GM21360 (cell line): ENCODE data around the gene MELK.
"Not testable (repeated sequence)": the region's sequence is repeated elsewhere in the genome, so short reads cannot be mapped to it uniquely, and the experiment has no call there.

Source experiments
- ATAC-seq: cut with Tn5 transposase; IDR thresholded peaks from one replicate; pipeline ENCODE4 v1.9.1; 2021; ENCODE audit warnings: mild to moderate bottlenecking, moderate library complexity; ENCODE audit not compliant: unreplicated experiment

Gene MELK

GRCh38 chr9:36572515-36573418 is at the start of gene MELK:
TSS of gene MELK (plus strand) at chr9:36572895. CDS start at chr9:36581682, 8,787 bp downstream.
- ATAC-seq: peak; percentile 62

GRCh38 chr9:36530224-36530623 is 42.5 kb upstream of the MELK start:
- no peak for ATAC-seq

- no peak for ATAC-seq
These were observed 40.3 kb upstream of the MELK start for GRCh38 chr9:36532353-36532752.

GRCh38 chr9:36533726-36534125 is 39.0 kb upstream of the MELK start:
- ATAC-seq: not testable (repeated sequence)

- no peak for ATAC-seq
These were observed 37.6 kb upstream of the MELK start for GRCh38 chr9:36535107-36535506.

- ATAC-seq: no peak
These were observed 34.8 kb upstream of the MELK start for GRCh38 chr9:36537861-36538260.

- ATAC-seq: no peak
These were observed 30.3 kb upstream of the MELK start for GRCh38 chr9:36542355-36542754.

- ATAC-seq: no peak
These were observed 28.8 kb upstream of the MELK start for GRCh38 chr9:36543916-36544315.

- ATAC-seq: no peak
These were observed 25.1 kb upstream of the MELK start for GRCh38 chr9:36547598-36547997.

- ATAC-seq: no peak
These were observed 24.2 kb upstream of the MELK start for GRCh38 chr9:36548454-36548853.

- ATAC-seq: no peak
These were observed 22.6 kb upstream of the MELK start for GRCh38 chr9:36550135-36550534.

- peak; percentile 60 for ATAC-seq
These were observed 22.0 kb upstream of the MELK start for GRCh38 chr9:36550631-36551098.

- ATAC-seq: no peak
These were observed 21.6 kb upstream of the MELK start for GRCh38 chr9:36551129-36551528.

- no peak for ATAC-seq
These were observed 20.8 kb upstream of the MELK start for GRCh38 chr9:36551910-36552309.

GRCh38 chr9:36559036-36559695 is 13.5 kb upstream of the MELK start:
- ATAC-seq: no peak

GRCh38 chr9:36560771-36561170 is 11.9 kb upstream of the MELK start:
- no peak for ATAC-seq

GRCh38 chr9:36562801-36563200 is 9.9 kb upstream of the MELK start:
- ATAC-seq: not testable (repeated sequence)

- no peak for ATAC-seq
These were observed 5.9 kb upstream of the MELK start for GRCh38 chr9:36566813-36567221.

- ATAC-seq: not testable (repeated sequence)
These were observed 4.0 kb upstream of the MELK start for GRCh38 chr9:36568681-36569080.

- ATAC-seq: no peak
These were observed 1.4 kb upstream of the MELK start for GRCh38 chr9:36571333-36571732.

- ATAC-seq: not testable (repeated sequence)
These were observed 1.4 kb downstream of the MELK start for GRCh38 chr9:36574045-36574444.

GRCh38 chr9:36575411-36575882 is 2.8 kb downstream of the MELK start:
- no peak for ATAC-seq
